Neuron (in vitro differentiated cells): ENCODE measurements around the gene ZNF316.
"Not testable (repeated sequence)": the region's sequence is repeated elsewhere in the genome, so short reads cannot be mapped to it uniquely, and the experiment has no call there.

Experiments used
- H2AFZ ChIP-seq: one replicate; pipeline ENCODE4 v1.6.1; 2013; ENCODE audit warnings: low read depth, mild to moderate bottlenecking, inconsistent platforms, low read length, moderate library complexity
- H3K27me3 ChIP-seq: one replicate; pipeline ENCODE4 v1.6.1; 2013; ENCODE audit warnings: low read length; ENCODE audit not compliant: insufficient read depth
- H3K36me3 ChIP-seq: one replicate; pipeline ENCODE4 v1.6.1; 2013; ENCODE audit warnings: low read length; ENCODE audit not compliant: insufficient read depth
- H3K4me1 ChIP-seq: one replicate; pipeline ENCODE4 v1.6.1; 2013; ENCODE audit warnings: low read length; ENCODE audit not compliant: insufficient read depth
- H3K4me3 ChIP-seq: 2 replicates; pipeline ENCODE4 v1.5.1; 2013; ENCODE audit warnings: mild to moderate bottlenecking, low read length, moderate library complexity
- H3K9me3 ChIP-seq: one replicate; pipeline ENCODE4 v1.6.1; 2013; ENCODE audit warnings: low read length

ZNF316 gene

GRCh38 chr7:6630007-6630849, 6.9 kb upstream of the ZNF316 start:
- Histone ChIP-seq H3K27me3 (peaks cover 7% of the 10 kb centered on the region), H2AFZ (no peak overlapping the region), H3K36me3 (no peaks in the 10 kb centered on the region), H3K4me3 (no peak overlapping the region), H3K9me3 (no peaks in the 10 kb centered on the region), H3K4me1 (no peaks in the 10 kb centered on the region)

- Histone ChIP-seq H3K4me3 (no peak overlapping the region), H3K4me1 (peaks cover 5% of the 10 kb centered on the region), H3K27me3 (peaks cover 7% of the 10 kb centered on the region), H2AFZ (no peak overlapping the region), H3K36me3 (no peaks in the 10 kb centered on the region), H3K9me3 (no peaks in the 10 kb centered on the region)
These were observed 5.5 kb upstream of the ZNF316 start for GRCh38 chr7:6631605-6632004.

GRCh38 chr7:6634021-6634420, 3.1 kb upstream of the ZNF316 start:
- H3K4me1 ChIP-seq, result peaks cover 17% of the 10 kb centered on the region
- H2AFZ ChIP-seq, result no peak overlapping the region
- no peak overlapping the region for H3K4me3 ChIP-seq
- H3K27me3 ChIP-seq, result peaks cover 7% of the 10 kb centered on the region
- H3K9me3 ChIP-seq, result no peaks in the 10 kb centered on the region
- H3K36me3 ChIP-seq, result no peaks in the 10 kb centered on the region

GRCh38 chr7:6634971-6635370, 2.1 kb upstream of the ZNF316 start:
- H3K9me3 ChIP-seq, H3K4me3 ChIP-seq, H3K27me3 ChIP-seq, H2AFZ ChIP-seq, H3K36me3 ChIP-seq: not testable (repeated sequence)
- peaks cover 17% of the 10 kb centered on the region for H3K4me1 ChIP-seq

GRCh38 chr7:6637544-6638229, 569 bp downstream of the ZNF316 start:
- peaks cover 34% of the 10 kb centered on the region for H3K36me3 ChIP-seq

GRCh38 chr7:6639032-6639431, 1.9 kb downstream of the ZNF316 start:
- H3K4me3 ChIP-seq, result no peak overlapping the region
- peaks cover 5% of the 10 kb centered on the region for H3K9me3 ChIP-seq
- H3K4me1 ChIP-seq, result peaks cover 17% of the 10 kb centered on the region
- H3K36me3 ChIP-seq, result peaks cover 47% of the 10 kb centered on the region
- no peak overlapping the region for H2AFZ ChIP-seq
- no peaks in the 10 kb centered on the region for H3K27me3 ChIP-seq

More at GRCh38 chr7:6637544-6638229, 569 bp downstream of the ZNF316 start:
- Histone ChIP-seq H3K4me1 (peaks cover 17% of the 10 kb centered on the region), H3K27me3 (no peaks in the 10 kb centered on the region), H3K4me3 (peak overlapping the region; percentile 77), H2AFZ (no peak overlapping the region), H3K9me3 (no peaks in the 10 kb centered on the region)

- no peaks in the 10 kb centered on the region for H3K27me3 ChIP-seq
- H3K4me3 ChIP-seq, result no peak overlapping the region
- peaks cover 53% of the 10 kb centered on the region for H3K36me3 ChIP-seq
- H3K4me1 ChIP-seq, result peaks cover 17% of the 10 kb centered on the region
- peaks cover 5% of the 10 kb centered on the region for H3K9me3 ChIP-seq
- H2AFZ ChIP-seq, result no peak overlapping the region
These were observed 2.5 kb downstream of the ZNF316 start for GRCh38 chr7:6639627-6640026.

GRCh38 chr7:6640246-6640721, 3.2 kb downstream of the ZNF316 start:
- Histone ChIP-seq H3K4me1 (peaks cover 17% of the 10 kb centered on the region), H3K4me3 (no peak overlapping the region), H2AFZ (no peak overlapping the region), H3K9me3 (peaks cover 5% of the 10 kb centered on the region), H3K36me3 (peaks cover 59% of the 10 kb centered on the region), H3K27me3 (no peaks in the 10 kb centered on the region)

GRCh38 chr7:6641305-6642035, 4.4 kb downstream of the ZNF316 start:
- H3K9me3 ChIP-seq, result peaks cover 8% of the 10 kb centered on the region
- no peaks in the 10 kb centered on the region for H3K27me3 ChIP-seq
- H3K4me1 ChIP-seq, result peaks cover 13% of the 10 kb centered on the region
- peaks cover 65% of the 10 kb centered on the region for H3K36me3 ChIP-seq
- no peak overlapping the region for H3K4me3 ChIP-seq
- H2AFZ ChIP-seq, result no peak overlapping the region

GRCh38 chr7:6642239-6642839, 5.2 kb downstream of the ZNF316 start:
- Histone ChIP-seq H3K9me3 (peaks cover 13% of the 10 kb centered on the region), H3K4me3 (no peak overlapping the region), H2AFZ (no peak overlapping the region), H3K4me1 (peaks cover 11% of the 10 kb centered on the region), H3K36me3 (peaks cover 73% of the 10 kb centered on the region), H3K27me3 (no peaks in the 10 kb centered on the region)

GRCh38 chr7:6642861-6643640, 5.9 kb downstream of the ZNF316 start:
- Histone ChIP-seq H3K4me3 (no peak overlapping the region), H3K36me3 (peaks cover 81% of the 10 kb centered on the region), H3K9me3 (peaks cover 20% of the 10 kb centered on the region), H3K27me3 (no peaks in the 10 kb centered on the region), H2AFZ (no peak overlapping the region), H3K4me1 (peaks cover 8% of the 10 kb centered on the region)

- Histone ChIP-seq H2AFZ (no peak overlapping the region), H3K27me3 (no peaks in the 10 kb centered on the region), H3K4me1 (no peaks in the 10 kb centered on the region), H3K36me3 (peaks cover 91% of the 10 kb centered on the region), H3K9me3 (peaks cover 31% of the 10 kb centered on the region), H3K4me3 (no peak overlapping the region)
These were observed 7.0 kb downstream of the ZNF316 start for GRCh38 chr7:6643915-6644625.
